K562 (cell line): ENCODE measurements around the gene ANXA4. TPM values are rescaled to one million over a fixed set of nuclear protein-coding genes. Genes with fewer than 3 reads are reported as not detected.

Experiments used
- ADNP ChIP-seq: fragments of 200-800 bp; sonication (Bioruptor generic); IDR thresholded peaks from 2 replicates; pipeline ENCODE4 v1.6.1; 2016; ENCODE audit warnings: missing genetic modification characterization, missing compliant biosample characterization
- ARHGAP35 ChIP-seq: fragments of 450-650 bp; IDR thresholded peaks from 2 replicates; pipeline ENCODE4 v1.6.1; 2018; ENCODE audit not compliant: partially characterized antibody
- BDP1 ChIP-seq: IDR thresholded peaks from 3 replicates; pipeline ENCODE4 v1.6.1; 2011; ENCODE audit not compliant: insufficient read length, insufficient read depth
- BRF1 ChIP-seq: IDR thresholded peaks from 3 replicates; pipeline ENCODE4 v1.6.1; 2011; ENCODE audit warnings: borderline replicate concordance, mild to moderate bottlenecking; ENCODE audit not compliant: insufficient read length; ENCODE audit errors: extremely low read depth
- CHD2 ChIP-seq: IDR thresholded peaks from 2 replicates; pipeline ENCODE4 v1.6.1; 2011; ENCODE audit warnings: low read depth, low read length
- FOXA3 ChIP-seq, 2 experiments: fragments of 450-650 bp in 1 of 2; sonication (generic) in 1 of 2; formaldehyde crosslinking; IDR thresholded peaks in 1 of 2; conservative IDR thresholded peaks in 1 of 2; 2 replicates each; pipeline versions ENCODE4 v1.4.0 to v1.8.0; 2020 to 2022; ENCODE audit warnings: mild to moderate bottlenecking in 2 of 2, missing genetic modification reagents in 1 of 2
- FOXJ2 ChIP-seq: fragments of 200-800 bp; sonication (Bioruptor generic); IDR thresholded peaks from 2 replicates; pipeline ENCODE4 v1.6.1; 2016; ENCODE audit warnings: missing genetic modification characterization, missing compliant biosample characterization
- FOXJ3 ChIP-seq: sonication (generic); formaldehyde crosslinking; IDR thresholded peaks from 2 replicates; pipeline ENCODE4 v1.4.0; 2020; ENCODE audit warnings: mild to moderate bottlenecking, missing genetic modification reagents
- FOXK2 ChIP-seq, 2 experiments: fragments of 450-650 bp; IDR thresholded peaks in 1 of 2; conservative IDR thresholded peaks in 1 of 2; 2 replicates each; pipeline ENCODE4 v1.6.1; 2016; ENCODE audit warnings: low read depth in 2 of 2, mild to moderate bottlenecking in 1 of 2
- RFX5 ChIP-seq: IDR thresholded peaks from 2 replicates; pipeline ENCODE4 v1.6.1; 2011; ENCODE audit warnings: low read depth, mild to moderate bottlenecking, improper control_type of control experiment, low read length
- TCF3 ChIP-seq: sonication (generic); formaldehyde crosslinking; IDR thresholded peaks from 2 replicates; pipeline ENCODE4 v1.4.0; 2020; ENCODE audit warnings: mild to moderate bottlenecking, missing genetic modification reagents
- ZKSCAN8 ChIP-seq: fragments of 200-800 bp; sonication (Bioruptor generic); IDR thresholded peaks from 2 replicates; pipeline ENCODE4 v1.6.1; 2016; ENCODE audit warnings: missing genetic modification characterization, missing compliant biosample characterization
- ZNF699 ChIP-seq: fragments of 250-450 bp; sonication (Bioruptor Pico); IDR thresholded peaks from 2 replicates; pipeline ENCODE4 v1.8.0; 2021; ENCODE audit warnings: mild to moderate bottlenecking, moderate library complexity; ENCODE audit not compliant: insufficient replicate concordance
- polyA plus RNA-seq, 8 experiments: library from polyadenylated mRNA; depleted of rRNA in 4 of 8; stranded (reverse) in 5 of 8; unstranded in 3 of 8; fragments of >200 nt; fragmentation: Nextera tagmentation in 2 of 8; fragmentation: Illumina TruSeq in 1 of 8; extraction: Ambion mirVana in 2 of 8; extraction: Trizol in 1 of 8; gene quantifications; 2 replicates each; pipeline versions ENCODE4 v1.2.1 to v1.2.3, GENCODE V29; 2011 to 2014; ENCODE audit warnings: inconsistent platforms in 1 of 8, missing spikeins in 1 of 8
- total RNA-seq, 7 experiments: library from RNA; depleted of rRNA in 6 of 7; stranded (reverse); fragments of >200 nt in 6 of 7; fragmentation: Illumina TruSeq in 2 of 7; extraction: Trizol in 2 of 7; gene quantifications; 2 replicates each; pipeline versions ENCODE4 v1.2.1 to v1.2.3, GENCODE V29; 2011 to 2021; ENCODE audit warnings: low replicate concordance in 1 of 7
- TF ChIP-seq, protein P1 (sequence below): fragments of 150-350 bp; IDR thresholded peaks from 2 replicates; pipeline ENCODE4 v1.6.1; 2014; ENCODE audit warnings: low read depth, mild to moderate bottlenecking, low read length, borderline replicate concordance
- TF ChIP-seq, protein P2 (sequence below): sonication (generic); formaldehyde crosslinking; IDR thresholded peaks from 2 replicates; pipeline ENCODE4 v1.8.1; 2023; ENCODE audit warnings: mild to moderate bottlenecking, missing genetic modification reagents, moderate library complexity
- TF ChIP-seq, protein P3 (sequence below): sonication (generic); formaldehyde crosslinking; IDR thresholded peaks from 2 replicates; pipeline ENCODE4 v1.8.0; 2022; ENCODE audit warnings: missing genetic modification reagents, mild to moderate bottlenecking, moderate library complexity, borderline replicate concordance
- TF ChIP-seq, protein P4 (sequence below): fragments of 450-650 bp; IDR thresholded peaks from 2 replicates; pipeline ENCODE4 v1.6.1; 2014; ENCODE audit warnings: low read depth, mild to moderate bottlenecking, moderate library complexity, borderline replicate concordance
- TF ChIP-seq, protein P5 (sequence below): fragments of 250-450 bp; sonication (Bioruptor Pico); IDR thresholded peaks from 2 replicates; pipeline ENCODE4 v1.6.1; 2021; ENCODE audit warnings: mild to moderate bottlenecking
- TF ChIP-seq, protein P6 (sequence below): fragments of 450-650 bp; conservative IDR thresholded peaks from 2 replicates; pipeline ENCODE4 v1.6.1; 2016; ENCODE audit warnings: missing genetic modification characterization, low read depth, mild to moderate bottlenecking, control low read depth, missing compliant biosample characterization

The ANXA4 gene
- total and polyA plus RNA-seq, 9 of the 15 experiments (the other 6 are each of a cell fraction or from before 2014, with no cell fraction given): 3.4 to 13.6 (median 11.6) TPM

DNA sequence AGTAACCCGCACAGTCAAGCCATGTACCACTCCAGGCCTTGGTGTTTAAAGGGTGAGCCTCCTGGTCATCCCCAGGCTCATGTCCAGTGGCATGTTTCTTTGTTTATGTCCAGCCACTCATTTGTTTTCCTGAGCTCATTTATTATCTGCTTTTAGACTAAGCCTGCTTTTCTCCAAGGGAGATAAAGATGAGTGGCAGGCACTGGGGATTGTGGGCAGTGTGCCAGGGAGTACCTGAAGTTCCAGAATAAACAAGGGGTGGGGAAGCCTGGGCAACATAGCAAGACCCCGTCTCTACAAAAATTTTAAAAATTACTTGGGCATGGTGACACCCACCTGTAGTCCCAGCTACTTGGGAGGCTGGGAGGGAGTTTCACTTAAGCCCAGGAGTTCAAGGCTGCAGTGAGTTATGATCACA, 1.9 kb downstream of the ANXA4 start (continued):
- TF ChIP-seq, protein P1, sequence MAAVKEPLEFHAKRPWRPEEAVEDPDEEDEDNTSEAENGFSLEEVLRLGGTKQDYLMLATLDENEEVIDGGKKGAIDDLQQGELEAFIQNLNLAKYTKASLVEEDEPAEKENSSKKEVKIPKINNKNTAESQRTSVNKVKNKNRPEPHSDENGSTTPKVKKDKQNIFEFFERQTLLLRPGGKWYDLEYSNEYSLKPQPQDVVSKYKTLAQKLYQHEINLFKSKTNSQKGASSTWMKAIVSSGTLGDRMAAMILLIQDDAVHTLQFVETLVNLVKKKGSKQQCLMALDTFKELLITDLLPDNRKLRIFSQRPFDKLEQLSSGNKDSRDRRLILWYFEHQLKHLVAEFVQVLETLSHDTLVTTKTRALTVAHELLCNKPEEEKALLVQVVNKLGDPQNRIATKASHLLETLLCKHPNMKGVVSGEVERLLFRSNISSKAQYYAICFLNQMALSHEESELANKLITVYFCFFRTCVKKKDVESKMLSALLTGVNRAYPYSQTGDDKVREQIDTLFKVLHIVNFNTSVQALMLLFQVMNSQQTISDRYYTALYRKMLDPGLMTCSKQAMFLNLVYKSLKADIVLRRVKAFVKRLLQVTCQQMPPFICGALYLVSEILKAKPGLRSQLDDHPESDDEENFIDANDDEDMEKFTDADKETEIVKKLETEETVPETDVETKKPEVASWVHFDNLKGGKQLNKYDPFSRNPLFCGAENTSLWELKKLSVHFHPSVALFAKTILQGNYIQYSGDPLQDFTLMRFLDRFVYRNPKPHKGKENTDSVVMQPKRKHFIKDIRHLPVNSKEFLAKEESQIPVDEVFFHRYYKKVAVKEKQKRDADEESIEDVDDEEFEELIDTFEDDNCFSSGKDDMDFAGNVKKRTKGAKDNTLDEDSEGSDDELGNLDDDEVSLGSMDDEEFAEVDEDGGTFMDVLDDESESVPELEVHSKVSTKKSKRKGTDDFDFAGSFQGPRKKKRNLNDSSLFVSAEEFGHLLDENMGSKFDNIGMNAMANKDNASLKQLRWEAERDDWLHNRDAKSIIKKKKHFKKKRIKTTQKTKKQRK: no peak
- TF ChIP-seq BDP1: no peak
- TF ChIP-seq ZNF699: no peak
- no peak for TF ChIP-seq RFX5
- TF ChIP-seq FOXJ3 (CRISPR knock-in tag): no peak
- TF ChIP-seq CHD2: no peak
- 0 out of 2 replicates have a peak, but pooled peaks have one; percentile 8 for TF ChIP-seq ADNP (tag)
- peak; percentile 82 to 89 for TF ChIP-seq FOXK2 (conservative IDR thresholded peaks at IDR 0.05 in 1 of 2, IDR thresholded peaks at IDR 0.05 in 1 of 2; ENCODE audit: low read depth in 2 of 2)
- TF ChIP-seq, protein P2, sequence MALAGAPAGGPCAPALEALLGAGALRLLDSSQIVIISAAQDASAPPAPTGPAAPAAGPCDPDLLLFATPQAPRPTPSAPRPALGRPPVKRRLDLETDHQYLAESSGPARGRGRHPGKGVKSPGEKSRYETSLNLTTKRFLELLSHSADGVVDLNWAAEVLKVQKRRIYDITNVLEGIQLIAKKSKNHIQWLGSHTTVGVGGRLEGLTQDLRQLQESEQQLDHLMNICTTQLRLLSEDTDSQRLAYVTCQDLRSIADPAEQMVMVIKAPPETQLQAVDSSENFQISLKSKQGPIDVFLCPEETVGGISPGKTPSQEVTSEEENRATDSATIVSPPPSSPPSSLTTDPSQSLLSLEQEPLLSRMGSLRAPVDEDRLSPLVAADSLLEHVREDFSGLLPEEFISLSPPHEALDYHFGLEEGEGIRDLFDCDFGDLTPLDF (CRISPR knock-in tag): no peak
- TF ChIP-seq, protein P3, sequence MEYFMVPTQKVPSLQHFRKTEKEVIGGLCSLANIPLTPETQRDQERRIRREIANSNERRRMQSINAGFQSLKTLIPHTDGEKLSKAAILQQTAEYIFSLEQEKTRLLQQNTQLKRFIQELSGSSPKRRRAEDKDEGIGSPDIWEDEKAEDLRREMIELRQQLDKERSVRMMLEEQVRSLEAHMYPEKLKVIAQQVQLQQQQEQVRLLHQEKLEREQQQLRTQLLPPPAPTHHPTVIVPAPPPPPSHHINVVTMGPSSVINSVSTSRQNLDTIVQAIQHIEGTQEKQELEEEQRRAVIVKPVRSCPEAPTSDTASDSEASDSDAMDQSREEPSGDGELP (CRISPR knock-in tag): no peak
- TF ChIP-seq, protein P4, sequence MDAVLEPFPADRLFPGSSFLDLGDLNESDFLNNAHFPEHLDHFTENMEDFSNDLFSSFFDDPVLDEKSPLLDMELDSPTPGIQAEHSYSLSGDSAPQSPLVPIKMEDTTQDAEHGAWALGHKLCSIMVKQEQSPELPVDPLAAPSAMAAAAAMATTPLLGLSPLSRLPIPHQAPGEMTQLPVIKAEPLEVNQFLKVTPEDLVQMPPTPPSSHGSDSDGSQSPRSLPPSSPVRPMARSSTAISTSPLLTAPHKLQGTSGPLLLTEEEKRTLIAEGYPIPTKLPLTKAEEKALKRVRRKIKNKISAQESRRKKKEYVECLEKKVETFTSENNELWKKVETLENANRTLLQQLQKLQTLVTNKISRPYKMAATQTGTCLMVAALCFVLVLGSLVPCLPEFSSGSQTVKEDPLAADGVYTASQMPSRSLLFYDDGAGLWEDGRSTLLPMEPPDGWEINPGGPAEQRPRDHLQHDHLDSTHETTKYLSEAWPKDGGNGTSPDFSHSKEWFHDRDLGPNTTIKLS: no peak
- TF ChIP-seq, protein P5, sequence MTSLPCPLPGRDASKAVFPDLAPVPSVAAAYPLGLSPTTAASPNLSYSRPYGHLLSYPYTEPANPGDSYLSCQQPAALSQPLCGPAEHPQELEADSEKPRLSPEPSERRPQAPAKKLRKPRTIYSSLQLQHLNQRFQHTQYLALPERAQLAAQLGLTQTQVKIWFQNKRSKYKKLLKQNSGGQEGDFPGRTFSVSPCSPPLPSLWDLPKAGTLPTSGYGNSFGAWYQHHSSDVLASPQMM (CRISPR knock-in tag): no peak
- 0 out of 4 replicates have a peak, but pooled peaks of 1 of the 2 experiments have one; percentile 15 for TF ChIP-seq FOXA3 (CRISPR knock-in tag; conservative IDR thresholded peaks at IDR 0.05 in 1 of 2, IDR thresholded peaks at IDR 0.05 in 1 of 2)
- TF ChIP-seq, protein P6, sequence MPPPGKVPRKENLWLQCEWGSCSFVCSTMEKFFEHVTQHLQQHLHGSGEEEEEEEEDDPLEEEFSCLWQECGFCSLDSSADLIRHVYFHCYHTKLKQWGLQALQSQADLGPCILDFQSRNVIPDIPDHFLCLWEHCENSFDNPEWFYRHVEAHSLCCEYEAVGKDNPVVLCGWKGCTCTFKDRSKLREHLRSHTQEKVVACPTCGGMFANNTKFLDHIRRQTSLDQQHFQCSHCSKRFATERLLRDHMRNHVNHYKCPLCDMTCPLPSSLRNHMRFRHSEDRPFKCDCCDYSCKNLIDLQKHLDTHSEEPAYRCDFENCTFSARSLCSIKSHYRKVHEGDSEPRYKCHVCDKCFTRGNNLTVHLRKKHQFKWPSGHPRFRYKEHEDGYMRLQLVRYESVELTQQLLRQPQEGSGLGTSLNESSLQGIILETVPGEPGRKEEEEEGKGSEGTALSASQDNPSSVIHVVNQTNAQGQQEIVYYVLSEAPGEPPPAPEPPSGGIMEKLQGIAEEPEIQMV: no peak
- no peak for TF ChIP-seq BRF1
- TF ChIP-seq ARHGAP35: no peak
- no peak for TF ChIP-seq ZKSCAN8 (CRISPR knock-in tag)
- no peak for TF ChIP-seq TCF3
- peak; percentile 95 for TF ChIP-seq FOXJ2 (tag)
